ENCODE measurements around the gene SLAMF7.
"Not testable (repeated sequence)": the region's sequence is repeated elsewhere in the genome, so short reads cannot be mapped to it uniquely, and the experiment has no call there.

SLAMF7 gene

GRCh38 chr1:160774886-160775719, 36.1 kb downstream of the SLAMF7 start:
- no peak for DNase-seq (ENCODE audit: low read depth)

- DNase-seq (ENCODE audit: low read depth) = no peak
These were observed 37.1 kb downstream of the SLAMF7 start for GRCh38 chr1:160776178-160776577.

GRCh38 chr1:160777486-160778089, 38.5 kb downstream of the SLAMF7 start:
- DNase-seq (ENCODE audit: low read depth) = no peak

- DNase-seq (ENCODE audit: low read depth) = no peak
These were observed 39.9 kb downstream of the SLAMF7 start for GRCh38 chr1:160778976-160779375.

GRCh38 chr1:160779626-160780397, 40.8 kb downstream of the SLAMF7 start:
- DNase-seq (ENCODE audit: low read depth) = no peak

- no peak for DNase-seq (ENCODE audit: low read depth)
These were observed 41.3 kb downstream of the SLAMF7 start for GRCh38 chr1:160780398-160780755.

GRCh38 chr1:160781186-160781766, 42.2 kb downstream of the SLAMF7 start:
- no peak for DNase-seq (ENCODE audit: low read depth)

- DNase-seq (ENCODE audit: low read depth) = no peak
These were observed 43.1 kb downstream of the SLAMF7 start for GRCh38 chr1:160781914-160782689.

- DNase-seq (ENCODE audit: low read depth) = not testable (repeated sequence)
These were observed 44.1 kb downstream of the SLAMF7 start for GRCh38 chr1:160782988-160783765.

- no peak for DNase-seq (ENCODE audit: low read depth)
These were observed 50.1 kb downstream of the SLAMF7 start for GRCh38 chr1:160789051-160789701.

- no peak for DNase-seq (ENCODE audit: low read depth)
These were observed 50.9 kb downstream of the SLAMF7 start for GRCh38 chr1:160789702-160790611.

- DNase-seq (ENCODE audit: low read depth) = no peak
These were observed 55.3 kb downstream of the SLAMF7 start for GRCh38 chr1:160794376-160794775.

GRCh38 chr1:160795951-160796383, 56.9 kb downstream of the SLAMF7 start, which contains the start of gene LY9:
Gene LY9, plus strand, starts transcription at chr1:160796174. Its CDS starts 14 bp downstream, at chr1:160796188.
- no peak for DNase-seq (ENCODE audit: low read depth)

- no peak for DNase-seq (ENCODE audit: low read depth)
These were observed 58.2 kb downstream of the SLAMF7 start for GRCh38 chr1:160797271-160797709.

- DNase-seq (ENCODE audit: low read depth) = no peak
These were observed 58.8 kb downstream of the SLAMF7 start for GRCh38 chr1:160797861-160798273.

- DNase-seq (ENCODE audit: low read depth) = no peak
These were observed 59.4 kb downstream of the SLAMF7 start for GRCh38 chr1:160798439-160798838.

- no peak for DNase-seq (ENCODE audit: low read depth)
These were observed 60.6 kb downstream of the SLAMF7 start for GRCh38 chr1:160799641-160800040.

- DNase-seq (ENCODE audit: low read depth) = no peak
These were observed 61.1 kb downstream of the SLAMF7 start for GRCh38 chr1:160800142-160800541.

Data from GM04503 (cell line).